Prostate gland (tissue), 2 donors: ENCODE results near the gene NALF2. TPM values are rescaled to one million over a fixed set of nuclear protein-coding genes. Genes with fewer than 3 reads are reported as not detected.

ENCODE experiments used
- DNase-seq: peaks from one replicate; pipeline ENCODE4 v3.0.0-alpha.2; 2019; ENCODE audit warnings: low spot score
- H3K27ac ChIP-seq, 2 donors: fragments of 200-600 bp; sonication (generic); 2 replicates each; pipeline ENCODE4 v1.5.1; 2017 to 2019
- H3K27me3 ChIP-seq: fragments of 200-600 bp; sonication (generic); replicated peaks from 2 replicates; pipeline ENCODE4 v1.5.1; 2019; ENCODE audit not compliant: insufficient read depth
- H3K36me3 ChIP-seq, 2 donors: fragments of 200-600 bp; sonication (generic); 1 replicate in 1 of 2; 2 replicates in 1 of 2; pipeline versions ENCODE4 v1.5.1 to v1.8.1; 2017 to 2019
- H3K4me1 ChIP-seq: fragments of 200-600 bp; sonication (generic); replicated peaks from 2 replicates; pipeline ENCODE4 v1.5.1; 2019
- H3K4me3 ChIP-seq, 2 donors: fragments of 200-600 bp; sonication (generic); 2 replicates each; pipeline ENCODE4 v1.5.1; 2017 to 2019
- H3K9me3 ChIP-seq: fragments of 200-600 bp; sonication (generic); 2 replicates; pipeline ENCODE4 v1.5.1; 2017
- CTCF ChIP-seq, 4 experiments: fragments of 200-600 bp in 2 of 4; fragments of 450-650 bp in 2 of 4; sonication (generic) in 2 of 4; IDR thresholded peaks; 1 replicate in 3 of 4; 2 replicates in 1 of 4; pipeline ENCODE4 v1.5.1; 2016 to 2019; ENCODE audit warnings: antibody characterized with exemption in 4 of 4, mild to moderate bottlenecking in 2 of 4, moderate library complexity in 2 of 4
- POLR2A ChIP-seq: fragments of 450-650 bp; IDR thresholded peaks from one replicate; pipeline ENCODE4 v1.6.1; 2016; ENCODE audit warnings: antibody characterized with exemption, mild to moderate bottlenecking
- POLR2AphosphoS5 ChIP-seq: sonication (generic); formaldehyde crosslinking; IDR thresholded peaks from one replicate; pipeline ENCODE4 v1.6.1; 2017; ENCODE audit warnings: antibody characterized with exemption
- WGBS: methylation state at CpG from one replicate; pipeline ENCODE4 v1.1.5; 2018; 5-methylcytosine and 5-hydroxymethylcytosine counted together
- intact Hi-C: fragments of 100-400 bp; cut with DNase I; formaldehyde crosslinking; loops from one replicate; pipeline ENCODE4 v1.14.2; 2022
- total RNA-seq, 2 donors: library from RNA; depleted of rRNA; stranded (reverse); fragments of >200 nt; gene quantifications; one replicate each; pipeline ENCODE4 v1.1.0, GENCODE V29; 2016

Gene NALF2
- total RNA-seq, 2 donors from 2014 or later = 2.1 to 2.2 TPM

- no peaks in the 10 kb centered on the region for H3K36me3 ChIP-seq
- no peaks in the 10 kb centered on the region for H3K27me3 ChIP-seq
- H3K4me3 ChIP-seq = no peak overlapping the region
- intact Hi-C loops = no loop called here
- TF ChIP-seq CTCF (IDR thresholded peaks at IDR 0.05) (no peak), POLR2AphosphoS5 (no peak), POLR2A (no peak)
- WGBS = 88% methylated on average over 7 of the region's 7 CpGs
- H3K4me1 ChIP-seq = no peaks in the 10 kb centered on the region
- H3K9me3 ChIP-seq = no peaks in the 10 kb centered on the region
- no peak for DNase-seq
- no peak overlapping the region for H3K27ac ChIP-seq
Observed at GRCh38 chrX:69507500-69507789, 3.3 kb downstream of the NALF2 start.

- no peaks in the 10 kb centered on the region for H3K4me1 ChIP-seq
- H3K9me3 ChIP-seq = no peaks in the 10 kb centered on the region
- intact Hi-C loops = no loop called here
- H3K36me3 ChIP-seq = no peaks in the 10 kb centered on the region
- TF ChIP-seq CTCF (IDR thresholded peaks at IDR 0.05) = no peak
- no peak for TF ChIP-seq POLR2A
- TF ChIP-seq POLR2AphosphoS5 = no peak
- DNase-seq = no peak
- WGBS = 93% methylated on average over 5 of the region's 5 CpGs
- H3K27me3 ChIP-seq = no peaks in the 10 kb centered on the region
- H3K4me3 ChIP-seq = no peak overlapping the region
- no peak overlapping the region for H3K27ac ChIP-seq
Observed at GRCh38 chrX:69508610-69509009, 4.5 kb downstream of the NALF2 start.

- Histone ChIP-seq H3K9me3 (no peaks in the 10 kb centered on the region), H3K27me3 (no peaks in the 10 kb centered on the region), H3K27ac (no peak overlapping the region), H3K36me3 (no peaks in the 10 kb centered on the region), H3K4me3 (no peak overlapping the region), H3K4me1 (no peaks in the 10 kb centered on the region)
- intact Hi-C loops = no loop called here
- 40% methylated on average over 6 of the region's 6 CpGs for WGBS
- no peak for DNase-seq
- TF ChIP-seq POLR2AphosphoS5 = no peak
- no peak for TF ChIP-seq CTCF (IDR thresholded peaks at IDR 0.05)
- no peak for TF ChIP-seq POLR2A
Observed at GRCh38 chrX:69510137-69510715, 6.1 kb downstream of the NALF2 start.

- DNase-seq = no peak
- H3K9me3 ChIP-seq = no peaks in the 10 kb centered on the region
- 83% methylated on average over 3 of the region's 3 CpGs for WGBS
- no peak overlapping the region for H3K27ac ChIP-seq
- intact Hi-C loops = no loop called here
- H3K4me3 ChIP-seq = no peak overlapping the region
- H3K27me3 ChIP-seq = no peaks in the 10 kb centered on the region
- no peaks in the 10 kb centered on the region for H3K4me1 ChIP-seq
- no peaks in the 10 kb centered on the region for H3K36me3 ChIP-seq
- TF ChIP-seq CTCF (IDR thresholded peaks at IDR 0.05) (no peak), POLR2AphosphoS5 (no peak), POLR2A (no peak)
Observed at GRCh38 chrX:69510914-69511513, 6.9 kb downstream of the NALF2 start.

GRCh38 chrX:69522052-69522451 lies 17.9 kb downstream of the NALF2 start:
- no peak for TF ChIP-seq POLR2AphosphoS5
- no peak for TF ChIP-seq CTCF (IDR thresholded peaks at IDR 0.05)
- TF ChIP-seq POLR2A = no peak
- no peak overlapping the region for H3K4me3 ChIP-seq
- H3K9me3 ChIP-seq = no peaks in the 10 kb centered on the region
- H3K36me3 ChIP-seq = no peaks in the 10 kb centered on the region
- no peak overlapping the region for H3K27ac ChIP-seq
- H3K4me1 ChIP-seq = no peaks in the 10 kb centered on the region
- no peaks in the 10 kb centered on the region for H3K27me3 ChIP-seq
- DNase-seq = no peak
- intact Hi-C loops = no loop called here
